Stimulated activated memory B cell treated with anti-CD40 and anti-IgM and Interleukin-4, amounts not matched to agents 10 μg/mL and 1 μg/mL and 100 μg/mL, for 72 hours (primary cell): ENCODE measurements around the gene HPRT1.
A peak's percentile ranks its signal among the peaks of the same experiment; 100 is the strongest.

Experiments
- ATAC-seq: fragments of 150-1000 bp; cut with Tn5 transposase; 2 replicates; pipeline ENCODE4 v1.10.0; 2021
- H3K27ac Mint-ChIP-seq: one replicate; pipeline ENCODE4 v1.8.0; 2022; ENCODE audit warnings: mild to moderate bottlenecking, mixed read lengths
- H3K27me3 Mint-ChIP-seq: one replicate; pipeline ENCODE4 v1.8.0; 2022; ENCODE audit warnings: mixed read lengths
- H3K36me3 Mint-ChIP-seq: one replicate; pipeline ENCODE4 v1.8.0; 2022; ENCODE audit warnings: mixed read lengths
- H3K4me1 Mint-ChIP-seq: one replicate; pipeline ENCODE4 v1.8.0; 2022; ENCODE audit warnings: mixed read lengths
- H3K4me3 Mint-ChIP-seq: one replicate; pipeline ENCODE4 v1.8.0; 2022; ENCODE audit warnings: mild to moderate bottlenecking, moderate library complexity, mixed read lengths
- H3K9me3 Mint-ChIP-seq: one replicate; pipeline ENCODE4 v1.8.0; 2022; ENCODE audit warnings: mixed read lengths

The HPRT1 gene, protein sequence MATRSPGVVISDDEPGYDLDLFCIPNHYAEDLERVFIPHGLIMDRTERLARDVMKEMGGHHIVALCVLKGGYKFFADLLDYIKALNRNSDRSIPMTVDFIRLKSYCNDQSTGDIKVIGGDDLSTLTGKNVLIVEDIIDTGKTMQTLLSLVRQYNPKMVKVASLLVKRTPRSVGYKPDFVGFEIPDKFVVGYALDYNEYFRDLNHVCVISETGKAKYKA

DNA sequence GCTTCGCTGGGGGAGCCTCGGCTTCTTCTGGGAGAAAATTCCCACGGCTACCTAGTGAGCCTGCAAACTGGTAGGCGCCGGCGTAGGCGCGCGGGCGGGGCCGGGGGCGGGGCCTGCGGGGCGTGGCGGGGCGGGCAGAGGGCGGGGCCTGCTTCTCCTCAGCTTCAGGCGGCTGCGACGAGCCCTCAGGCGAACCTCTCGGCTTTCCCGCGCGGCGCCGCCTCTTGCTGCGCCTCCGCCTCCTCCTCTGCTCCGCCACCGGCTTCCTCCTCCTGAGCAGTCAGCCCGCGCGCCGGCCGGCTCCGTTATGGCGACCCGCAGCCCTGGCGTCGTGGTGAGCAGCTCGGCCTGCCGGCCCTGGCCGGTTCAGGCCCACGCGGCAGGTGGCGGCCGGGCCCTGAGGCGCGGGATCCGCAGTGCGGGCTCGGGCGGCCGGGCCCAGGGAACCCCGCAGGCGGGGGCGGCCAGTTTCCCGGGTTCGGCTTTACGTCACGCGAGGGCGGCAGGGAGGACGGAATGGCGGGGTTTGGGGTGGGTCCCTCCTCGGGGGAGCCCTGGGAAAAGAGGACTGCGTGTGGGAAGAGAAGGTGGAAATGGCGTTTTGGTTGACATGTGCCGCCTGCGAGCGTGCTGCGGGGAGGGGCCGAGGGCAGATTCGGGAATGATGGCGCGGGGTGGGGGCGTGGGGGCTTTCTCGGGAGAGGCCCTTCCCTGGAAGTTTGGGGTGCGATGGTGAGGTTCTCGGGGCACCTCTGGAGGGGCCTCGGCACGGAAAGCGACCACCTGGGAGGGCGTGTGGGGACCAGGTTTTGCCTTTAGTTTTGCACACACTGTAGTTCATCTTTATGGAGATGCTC lies at the start of gene HPRT1:
Gene HPRT1, plus strand, starts transcription at position 161 of the 857 bp plus-strand sequence. Its CDS starts 147 bp downstream, at position 308.
- ATAC-seq: peak; percentile 98
- H3K9me3 Mint-ChIP-seq: no peaks in the 10 kb centered on the region
- no peaks in the 10 kb centered on the region for H3K36me3 Mint-ChIP-seq
- H3K4me3 Mint-ChIP-seq: peak within 1 kb of the TSS; percentile 89
- no peaks in the 10 kb centered on the region for H3K27me3 Mint-ChIP-seq
- H3K27ac Mint-ChIP-seq: peak within 1 kb of the TSS; percentile 78
- peaks cover 5% of the 10 kb centered on the region for H3K4me1 Mint-ChIP-seq

DNA sequence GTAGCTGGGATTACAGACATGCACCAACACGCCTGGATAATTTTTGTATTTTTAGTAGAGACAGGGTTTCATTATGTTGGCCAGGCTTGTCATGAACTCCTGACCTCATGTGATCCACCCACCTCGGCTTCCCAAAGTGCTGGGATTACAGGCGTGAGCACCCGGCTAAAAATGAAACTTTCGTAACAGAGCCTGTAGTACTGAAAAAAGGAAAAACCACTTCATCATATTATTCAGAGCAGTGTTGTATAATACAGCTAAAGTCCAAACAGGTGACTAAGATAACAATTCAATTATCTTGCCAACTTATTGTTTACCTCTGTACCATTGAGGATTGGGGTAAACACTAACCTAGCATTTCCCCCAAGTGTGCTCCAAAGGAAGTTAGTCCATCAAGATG lies 43.9 kb upstream of the HPRT1 start:
- no peak for ATAC-seq
- H3K9me3 Mint-ChIP-seq: no peaks in the 10 kb centered on the region
- no peak overlapping the region for H3K27ac Mint-ChIP-seq
- H3K4me3 Mint-ChIP-seq: no peak overlapping the region
- H3K27me3 Mint-ChIP-seq: no peaks in the 10 kb centered on the region
- H3K4me1 Mint-ChIP-seq: no peaks in the 10 kb centered on the region
- H3K36me3 Mint-ChIP-seq: peaks cover 11% of the 10 kb centered on the region

- no peak overlapping the region for H3K4me3 Mint-ChIP-seq
- peaks cover 11% of the 10 kb centered on the region for H3K36me3 Mint-ChIP-seq
- no peak for ATAC-seq
- H3K4me1 Mint-ChIP-seq: no peaks in the 10 kb centered on the region
- H3K27me3 Mint-ChIP-seq: no peaks in the 10 kb centered on the region
- H3K27ac Mint-ChIP-seq: no peak overlapping the region
- H3K9me3 Mint-ChIP-seq: no peaks in the 10 kb centered on the region
Observed at GRCh38 chrX:134418317-134419113, 41.5 kb upstream of the HPRT1 start.

- no peaks in the 10 kb centered on the region for H3K4me1 Mint-ChIP-seq
- H3K27ac Mint-ChIP-seq: no peak overlapping the region
- no peaks in the 10 kb centered on the region for H3K9me3 Mint-ChIP-seq
- H3K27me3 Mint-ChIP-seq: no peaks in the 10 kb centered on the region
- peaks cover 11% of the 10 kb centered on the region for H3K36me3 Mint-ChIP-seq
- ATAC-seq: no peak
- H3K4me3 Mint-ChIP-seq: no peak overlapping the region
Observed at GRCh38 chrX:134419784-134420183, 40.2 kb upstream of the HPRT1 start.

DNA sequence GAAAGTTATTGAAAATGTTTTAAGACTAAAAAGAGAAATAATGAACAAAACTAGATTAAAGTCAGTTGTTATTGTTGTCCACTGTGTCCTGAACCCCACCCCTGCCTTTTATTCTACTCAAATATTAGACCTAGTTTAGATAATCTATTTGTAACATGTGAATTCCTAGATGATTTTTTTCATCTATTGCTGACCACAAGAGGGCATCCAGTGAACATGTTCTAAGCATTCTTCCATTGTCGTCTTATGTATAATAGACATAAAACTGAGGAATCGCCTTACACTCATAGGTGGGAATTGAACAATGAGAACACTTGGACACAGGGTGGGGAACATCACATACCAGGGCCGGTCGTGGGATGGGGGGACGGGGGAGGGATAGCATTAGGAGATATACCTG lies 36.4 kb upstream of the HPRT1 start:
- Mint-ChIP-seq H3K27ac (no peak overlapping the region), H3K9me3 (no peaks in the 10 kb centered on the region), H3K4me1 (no peaks in the 10 kb centered on the region), H3K27me3 (no peaks in the 10 kb centered on the region), H3K4me3 (no peak overlapping the region), H3K36me3 (peaks cover 10% of the 10 kb centered on the region)
- no peak for ATAC-seq

GRCh38 chrX:134426281-134426680 lies 33.7 kb upstream of the HPRT1 start:
- Mint-ChIP-seq H3K27ac (no peak overlapping the region), H3K4me3 (no peak overlapping the region), H3K9me3 (no peaks in the 10 kb centered on the region), H3K27me3 (no peaks in the 10 kb centered on the region), H3K36me3 (peaks cover 10% of the 10 kb centered on the region), H3K4me1 (no peaks in the 10 kb centered on the region)
- no peak for ATAC-seq

GRCh38 chrX:134431894-134432293 lies 28.1 kb upstream of the HPRT1 start:
- H3K27me3 Mint-ChIP-seq: no peaks in the 10 kb centered on the region

DNA sequence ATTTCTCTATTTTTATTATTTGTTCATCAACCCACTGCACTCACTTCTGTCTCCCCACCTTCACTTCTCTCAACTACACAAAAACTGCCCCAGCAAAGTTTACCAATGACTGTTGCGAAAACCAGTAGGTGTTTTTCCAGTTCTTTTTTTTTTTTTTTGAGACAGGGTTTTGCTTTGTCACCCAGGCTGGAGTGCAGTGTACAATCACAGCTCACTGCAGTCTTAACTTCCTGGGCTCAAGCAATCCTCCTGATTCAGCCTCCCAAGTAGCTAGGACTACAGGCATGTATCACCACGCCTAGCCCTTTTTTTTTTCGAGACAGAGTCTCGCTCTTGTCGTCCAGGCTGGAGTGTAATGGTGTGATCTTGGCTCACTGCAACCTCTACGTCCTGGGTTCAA lies 24.1 kb upstream of the HPRT1 start:
- no peak for ATAC-seq
- Mint-ChIP-seq H3K4me3 (no peak overlapping the region), H3K9me3 (no peaks in the 10 kb centered on the region), H3K4me1 (no peaks in the 10 kb centered on the region), H3K27me3 (no peaks in the 10 kb centered on the region), H3K36me3 (peaks cover 43% of the 10 kb centered on the region), H3K27ac (no peak overlapping the region)

More at GRCh38 chrX:134431894-134432293, 28.1 kb upstream of the HPRT1 start:
- H3K27ac Mint-ChIP-seq: no peak overlapping the region
- peaks cover 35% of the 10 kb centered on the region for H3K36me3 Mint-ChIP-seq
- H3K9me3 Mint-ChIP-seq: no peaks in the 10 kb centered on the region
- ATAC-seq: peak; percentile 50
- no peak overlapping the region for H3K4me3 Mint-ChIP-seq
- H3K4me1 Mint-ChIP-seq: no peaks in the 10 kb centered on the region

- H3K27me3 Mint-ChIP-seq: no peaks in the 10 kb centered on the region
- no peak overlapping the region for H3K4me3 Mint-ChIP-seq
- no peaks in the 10 kb centered on the region for H3K9me3 Mint-ChIP-seq
- H3K36me3 Mint-ChIP-seq: peaks cover 8% of the 10 kb centered on the region
- no peak for ATAC-seq
- no peak overlapping the region for H3K27ac Mint-ChIP-seq
- peaks cover 6% of the 10 kb centered on the region for H3K4me1 Mint-ChIP-seq
Observed at GRCh38 chrX:134443020-134443419, 16.9 kb upstream of the HPRT1 start.

DNA sequence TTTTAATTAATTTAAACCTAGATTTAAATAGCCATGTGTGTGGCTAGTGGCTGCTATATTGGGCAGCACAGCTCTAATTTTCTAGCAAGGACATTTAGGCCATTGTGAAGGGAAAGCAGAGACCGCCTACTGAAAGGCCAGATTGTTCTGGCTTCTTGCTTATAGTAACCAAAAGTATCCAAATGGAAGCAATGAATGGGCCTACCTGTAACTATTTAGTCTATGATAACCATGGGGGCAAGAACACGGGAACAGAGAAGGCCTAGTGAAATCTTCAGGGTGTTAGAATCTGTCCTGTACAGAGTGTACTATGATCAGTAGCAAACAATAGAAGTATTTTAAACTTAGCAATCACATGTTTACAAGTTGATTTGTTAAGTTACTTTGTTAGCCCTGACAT lies 16.5 kb upstream of the HPRT1 start:
- H3K4me1 Mint-ChIP-seq: peaks cover 6% of the 10 kb centered on the region
- no peak overlapping the region for H3K27ac Mint-ChIP-seq
- peaks cover 8% of the 10 kb centered on the region for H3K36me3 Mint-ChIP-seq
- H3K27me3 Mint-ChIP-seq: no peaks in the 10 kb centered on the region
- no peak overlapping the region for H3K4me3 Mint-ChIP-seq
- H3K9me3 Mint-ChIP-seq: no peaks in the 10 kb centered on the region
- no peak for ATAC-seq

DNA sequence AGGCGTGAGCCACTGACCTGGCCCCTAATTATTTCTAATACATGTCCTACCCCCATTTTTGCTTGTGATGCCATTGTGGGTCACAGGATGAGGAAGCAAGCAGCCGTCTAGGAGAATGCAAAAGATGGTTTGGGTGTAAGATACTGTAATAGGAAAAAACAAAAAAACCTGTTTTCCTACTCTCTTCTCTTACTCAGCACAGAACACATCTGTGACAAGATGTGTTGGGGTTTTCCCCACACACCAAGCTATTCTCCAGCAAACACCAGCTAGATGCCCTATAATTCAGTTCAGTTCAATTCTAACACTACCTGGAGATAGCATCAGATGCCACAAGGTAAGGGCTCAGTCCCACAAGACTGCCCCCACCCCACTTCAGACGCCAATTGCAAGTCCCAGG lies 15.3 kb upstream of the HPRT1 start:
- no peaks in the 10 kb centered on the region for H3K9me3 Mint-ChIP-seq
- peaks cover 6% of the 10 kb centered on the region for H3K4me1 Mint-ChIP-seq
- peaks cover 2% of the 10 kb centered on the region for H3K36me3 Mint-ChIP-seq
- no peak for ATAC-seq
- H3K27ac Mint-ChIP-seq: no peak overlapping the region
- no peaks in the 10 kb centered on the region for H3K27me3 Mint-ChIP-seq
- no peak overlapping the region for H3K4me3 Mint-ChIP-seq

DNA sequence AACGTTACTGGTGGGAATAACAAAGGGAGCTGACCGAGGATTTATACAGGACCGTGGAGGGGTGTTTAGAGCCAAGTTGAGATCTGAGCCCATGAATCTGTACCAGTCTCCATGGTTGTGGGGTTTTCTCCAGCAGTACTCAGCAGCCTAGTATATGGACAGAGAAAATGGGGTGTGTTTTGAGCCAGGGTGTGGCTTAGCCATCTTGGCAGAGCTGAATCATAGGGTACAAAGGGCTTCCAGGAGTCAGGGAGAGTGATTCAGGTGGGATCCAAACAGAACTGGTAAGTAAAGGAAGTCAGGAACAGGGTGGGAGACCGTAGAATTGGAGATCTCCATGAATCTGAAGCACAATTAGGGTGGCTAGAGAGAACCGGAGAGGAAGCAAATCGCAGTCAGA lies 7.4 kb upstream of the HPRT1 start:
- Mint-ChIP-seq H3K9me3 (no peaks in the 10 kb centered on the region), H3K4me3 (no peak overlapping the region), H3K27me3 (no peaks in the 10 kb centered on the region), H3K4me1 (no peaks in the 10 kb centered on the region), H3K36me3 (peaks cover 7% of the 10 kb centered on the region), H3K27ac (no peak overlapping the region)
- no peak for ATAC-seq

DNA sequence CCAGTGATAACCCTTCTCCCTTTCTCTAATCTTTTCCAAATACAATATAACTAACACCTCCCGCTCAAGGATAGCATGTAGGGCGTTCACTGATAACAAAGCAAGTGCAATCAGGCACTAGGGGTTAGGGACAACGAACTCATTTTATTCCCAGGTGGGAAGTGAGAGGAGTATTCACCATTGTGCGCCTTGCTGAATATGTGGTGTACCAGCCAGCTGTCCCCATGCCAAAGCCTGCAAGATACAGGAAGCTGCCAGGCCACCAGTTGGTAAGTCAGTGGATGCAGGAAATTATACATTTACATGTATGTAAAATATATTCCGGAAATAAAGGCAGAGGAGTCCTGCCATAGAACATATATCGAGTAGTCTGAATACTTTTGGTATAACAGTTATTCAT lies 6.3 kb upstream of the HPRT1 start:
- H3K4me1 Mint-ChIP-seq: no peaks in the 10 kb centered on the region
- H3K27ac Mint-ChIP-seq: no peak overlapping the region
- no peak for ATAC-seq
- H3K9me3 Mint-ChIP-seq: no peaks in the 10 kb centered on the region
- H3K36me3 Mint-ChIP-seq: peaks cover 7% of the 10 kb centered on the region
- no peak overlapping the region for H3K4me3 Mint-ChIP-seq
- H3K27me3 Mint-ChIP-seq: no peaks in the 10 kb centered on the region

DNA sequence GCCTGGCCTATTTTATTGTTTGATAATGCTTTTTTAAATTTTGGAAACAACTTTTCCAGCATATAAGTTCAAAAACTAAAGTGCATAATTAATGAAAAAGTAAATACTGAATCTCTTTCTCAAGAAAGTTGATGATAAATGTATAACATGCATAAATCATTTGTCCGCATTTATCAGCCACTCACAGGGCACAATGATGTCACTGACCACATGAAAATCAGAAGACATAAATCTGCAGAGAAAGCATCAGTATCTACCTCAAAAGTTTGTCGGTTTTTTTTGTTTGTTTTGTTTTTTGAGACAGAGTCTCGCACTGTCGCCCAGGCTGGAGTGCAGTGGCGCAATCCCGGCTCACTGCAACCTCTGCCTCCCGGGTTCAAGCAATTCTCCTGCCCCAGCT lies 5.5 kb upstream of the HPRT1 start:
- Mint-ChIP-seq H3K9me3 (no peaks in the 10 kb centered on the region), H3K4me1 (no peaks in the 10 kb centered on the region), H3K27me3 (no peaks in the 10 kb centered on the region), H3K4me3 (no peak overlapping the region), H3K36me3 (peaks cover 7% of the 10 kb centered on the region), H3K27ac (no peak overlapping the region)
- ATAC-seq: no peak

DNA sequence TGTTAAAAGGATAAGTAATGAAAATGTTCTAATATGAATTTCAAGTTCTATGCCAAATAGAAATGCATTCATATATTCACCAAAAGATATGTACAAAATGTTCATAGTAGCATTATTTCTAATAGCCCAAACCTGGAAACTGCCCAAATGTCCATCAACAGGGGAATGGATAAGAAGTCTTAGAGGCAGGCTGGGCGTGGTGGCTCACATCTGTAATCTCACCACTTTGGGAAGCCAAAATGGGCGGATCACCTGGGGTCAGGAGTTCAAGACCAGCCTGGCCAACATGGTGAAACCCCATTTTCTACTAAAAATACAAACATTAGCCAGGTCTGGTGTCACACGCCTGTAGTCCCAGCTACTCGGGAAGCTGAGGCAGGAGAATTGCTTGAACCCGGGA lies 2.3 kb upstream of the HPRT1 start:
- H3K4me3 Mint-ChIP-seq: no peak overlapping the region
- no peak overlapping the region for H3K27ac Mint-ChIP-seq

More for the DNA sequence above, 2.3 kb upstream of the HPRT1 start:
- Mint-ChIP-seq H3K36me3 (no peaks in the 10 kb centered on the region), H3K9me3 (no peaks in the 10 kb centered on the region), H3K4me1 (peaks cover 5% of the 10 kb centered on the region), H3K27me3 (no peaks in the 10 kb centered on the region)
- ATAC-seq: no peak
